Gastrocnemius medialis (tissue), 4 donors: ENCODE results near the gene ACSL6.

ENCODE experiments used
- POLR2A ChIP-seq, 2 donors: fragments of 450-650 bp; IDR thresholded peaks; one replicate each; pipeline ENCODE4 v1.6.1; 2017; ENCODE audit warnings: antibody characterized with exemption in 2 of 2, mild to moderate bottlenecking in 2 of 2, moderate library complexity in 2 of 2
- TF ChIP-seq, protein P1 (sequence below), 5 experiments: fragments of 450-650 bp in 3 of 5; fragments of 200-600 bp in 2 of 5; sonication (generic) in 2 of 5; IDR thresholded peaks in 4 of 5; conservative IDR thresholded peaks in 1 of 5; 1 replicate in 4 of 5; 2 replicates in 1 of 5; pipeline ENCODE4 v1.5.1; 2016 to 2019; ENCODE audit warnings: antibody characterized with exemption in 5 of 5, mild to moderate bottlenecking in 3 of 5, moderate library complexity in 3 of 5

GRCh38 chr5:132032196-132032595, 20.7 kb upstream of the ACSL6 start:
- no peak for TF ChIP-seq POLR2A (IDR thresholded peaks at IDR 0.05)
- TF ChIP-seq, protein P1, sequence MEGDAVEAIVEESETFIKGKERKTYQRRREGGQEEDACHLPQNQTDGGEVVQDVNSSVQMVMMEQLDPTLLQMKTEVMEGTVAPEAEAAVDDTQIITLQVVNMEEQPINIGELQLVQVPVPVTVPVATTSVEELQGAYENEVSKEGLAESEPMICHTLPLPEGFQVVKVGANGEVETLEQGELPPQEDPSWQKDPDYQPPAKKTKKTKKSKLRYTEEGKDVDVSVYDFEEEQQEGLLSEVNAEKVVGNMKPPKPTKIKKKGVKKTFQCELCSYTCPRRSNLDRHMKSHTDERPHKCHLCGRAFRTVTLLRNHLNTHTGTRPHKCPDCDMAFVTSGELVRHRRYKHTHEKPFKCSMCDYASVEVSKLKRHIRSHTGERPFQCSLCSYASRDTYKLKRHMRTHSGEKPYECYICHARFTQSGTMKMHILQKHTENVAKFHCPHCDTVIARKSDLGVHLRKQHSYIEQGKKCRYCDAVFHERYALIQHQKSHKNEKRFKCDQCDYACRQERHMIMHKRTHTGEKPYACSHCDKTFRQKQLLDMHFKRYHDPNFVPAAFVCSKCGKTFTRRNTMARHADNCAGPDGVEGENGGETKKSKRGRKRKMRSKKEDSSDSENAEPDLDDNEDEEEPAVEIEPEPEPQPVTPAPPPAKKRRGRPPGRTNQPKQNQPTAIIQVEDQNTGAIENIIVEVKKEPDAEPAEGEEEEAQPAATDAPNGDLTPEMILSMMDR (IDR thresholded peaks at IDR 0.05 in 4 of 5, conservative IDR thresholded peaks at IDR 0.05 in 1 of 5) = no peak
